HepG2 (cell line): ENCODE data around the gene ZFTA. TPM values are rescaled to one million over a fixed set of nuclear protein-coding genes. Genes with fewer than 3 reads are reported as not detected.

Source experiments
- HOMEZ ChIP-seq: IDR thresholded peaks from 2 replicates; pipeline ENCODE4 v1.6.1; 2016; ENCODE audit warnings: low read depth
- KIAA2018 ChIP-seq: sonication (generic); formaldehyde crosslinking; IDR thresholded peaks from 2 replicates; pipeline ENCODE4 v1.5.0; 2020; ENCODE audit warnings: mild to moderate bottlenecking, missing genetic modification reagents, borderline replicate concordance
- PHF8 ChIP-seq: sonication (generic); formaldehyde crosslinking; IDR thresholded peaks from 2 replicates; pipeline ENCODE4 v1.5.0; 2020; ENCODE audit warnings: missing genetic modification reagents
- SNAPC4 ChIP-seq: sonication (generic); formaldehyde crosslinking; IDR thresholded peaks from 2 replicates; pipeline ENCODE4 v1.4.0; 2020; ENCODE audit warnings: mild to moderate bottlenecking, missing genetic modification reagents
- TEAD2 ChIP-seq: sonication (generic); formaldehyde crosslinking; IDR thresholded peaks from 2 replicates; pipeline ENCODE4 v1.9.0; 2021; ENCODE audit warnings: missing genetic modification reagents
- ZNF18 ChIP-seq: sonication (generic); formaldehyde crosslinking; IDR thresholded peaks from 2 replicates; pipeline ENCODE4 v1.8.0; 2022; ENCODE audit warnings: mild to moderate bottlenecking, missing genetic modification reagents; ENCODE audit not compliant: insufficient replicate concordance
- ZNF629 ChIP-seq: sonication (generic); formaldehyde crosslinking; conservative IDR thresholded peaks from 2 replicates; pipeline ENCODE4 v1.5.0; 2020; ENCODE audit warnings: missing genetic modification reagents
- ZNF776 ChIP-seq: sonication (generic); formaldehyde crosslinking; IDR thresholded peaks from 2 replicates; pipeline ENCODE4 v1.4.0; 2020; ENCODE audit warnings: mild to moderate bottlenecking, missing genetic modification reagents
- polyA plus RNA-seq, 8 experiments: library from polyadenylated mRNA; depleted of rRNA in 3 of 8; stranded (reverse) in 7 of 8; unstranded in 1 of 8; fragments of >200 nt; fragmentation: Illumina TruSeq in 4 of 8; extraction: Trizol in 4 of 8; gene quantifications; 2 replicates each; pipeline versions ENCODE4 v1.2.1 to v1.2.3, GENCODE V29; 2011 to 2016; ENCODE audit warnings: low read depth in 4 of 8, missing spikeins in 1 of 8, mixed read lengths in 1 of 8; ENCODE audit not compliant: insufficient read depth in 1 of 8
- total RNA-seq, 5 experiments: library from RNA; depleted of rRNA; stranded (reverse); fragments of >200 nt; fragmentation: Illumina TruSeq; extraction: Trizol; gene quantifications; 2 replicates each; pipeline ENCODE4 v1.2.3, GENCODE V29; 2016; ENCODE audit warnings: low read depth in 1 of 5
- TF ChIP-seq, protein P1 (sequence below): sonication (generic); formaldehyde crosslinking; IDR thresholded peaks from 2 replicates; pipeline ENCODE4 v1.8.1; 2023; ENCODE audit warnings: mild to moderate bottlenecking, missing genetic modification reagents

ZFTA gene
- total and polyA plus RNA-seq, 2 of the 13 experiments (the other 11 are each of a cell fraction or from before 2014, with no cell fraction given): 3.9 to 10.4 TPM

- TF ChIP-seq KIAA2018 (no peak), HOMEZ (CRISPR knock-in tag) (no peak), ZNF629 (CRISPR knock-in tag) (no peak), SNAPC4 (CRISPR knock-in tag) (0 out of 2 replicates have a peak, but pooled peaks have one; percentile 52), TEAD2 (no peak), ZNF18 (CRISPR knock-in tag) (peak; percentile 38), PHF8 (peak; percentile 72; the same call in 1 of the 2 replicates), ZNF776 (CRISPR knock-in tag) (peak; percentile 66; the same call in 1 of the 2 replicates)
- TF ChIP-seq, protein P1, sequence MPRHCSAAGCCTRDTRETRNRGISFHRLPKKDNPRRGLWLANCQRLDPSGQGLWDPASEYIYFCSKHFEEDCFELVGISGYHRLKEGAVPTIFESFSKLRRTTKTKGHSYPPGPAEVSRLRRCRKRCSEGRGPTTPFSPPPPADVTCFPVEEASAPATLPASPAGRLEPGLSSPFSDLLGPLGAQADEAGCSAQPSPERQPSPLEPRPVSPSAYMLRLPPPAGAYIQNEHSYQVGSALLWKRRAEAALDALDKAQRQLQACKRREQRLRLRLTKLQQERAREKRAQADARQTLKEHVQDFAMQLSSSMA: 0 out of 2 replicates have a peak, but pooled peaks have one; percentile 26
Observed at GRCh38 chr11:63813563-63814382, 45.2 kb upstream of the ZFTA start (continued).
